Keratinocyte (primary cell): Measurements from ENCODE around the gene IHH. TPM values are rescaled to one million over a fixed set of nuclear protein-coding genes. Genes with fewer than 3 reads are reported as not detected.

Experiments used
- DNase-seq: peaks from one replicate; pipeline ENCODE4 v3.0.0-alpha.2; 2011; ENCODE audit warnings: low read depth, missing footprints, low spot score
- FAIRE-seq: peaks from 2 replicates; lab custom pipeline; 2011; peaks lifted over from hg19 to GRCh38; lab: Jason Lieb, UNC
- H2AFZ ChIP-seq: 2 replicates; pipeline ENCODE4 v1.6.0; 2012; ENCODE audit warnings: low read length, control low read depth, inconsistent platforms; ENCODE audit not compliant: control insufficient read depth
- H3K27ac ChIP-seq: 2 replicates; pipeline ENCODE4 v1.5.1; 2011; ENCODE audit warnings: low read length; ENCODE audit not compliant: control insufficient read depth, insufficient read depth
- H3K27me3 ChIP-seq: 3 replicates; pipeline ENCODE4 v1.6.0; 2011; ENCODE audit warnings: low read length; ENCODE audit not compliant: control insufficient read depth, insufficient read depth; ENCODE audit errors: extremely low read depth
- H3K36me3 ChIP-seq, 2 experiments: 2 replicates in 1 of 2; 3 replicates in 1 of 2; pipeline ENCODE4 v1.5.1; 2011; ENCODE audit warnings: low read length in 2 of 2, mild to moderate bottlenecking in 1 of 2; ENCODE audit not compliant: control insufficient read depth in 2 of 2, insufficient read depth in 2 of 2; ENCODE audit errors: extremely low read depth in 1 of 2
- H3K4me1 ChIP-seq: 3 replicates; pipeline ENCODE4 v1.5.1; 2011; ENCODE audit warnings: low read length; ENCODE audit not compliant: control insufficient read depth, insufficient read depth; ENCODE audit errors: extremely low read depth
- H3K4me2 ChIP-seq: 3 replicates; pipeline ENCODE4 v1.6.0; 2011; ENCODE audit warnings: low read depth, low read length; ENCODE audit not compliant: control insufficient read depth, insufficient read depth; ENCODE audit errors: extremely low read depth
- H3K4me3 ChIP-seq, 3 experiments: fragments of 200-600 bp in 1 of 3; sonication (generic) in 1 of 3; 2 replicates in 2 of 3; 3 replicates in 1 of 3; pipeline ENCODE4 v1.5.1; 2011 to 2016; ENCODE audit warnings: low read length in 3 of 3, mild to moderate bottlenecking in 3 of 3, control low read depth in 2 of 3, inconsistent platforms in 1 of 3, low read depth in 1 of 3, mixed read lengths in 1 of 3, mixed run types in 1 of 3, moderate library complexity in 1 of 3; ENCODE audit not compliant: control insufficient read depth in 2 of 3, insufficient read depth in 2 of 3; ENCODE audit errors: extremely low read depth in 1 of 3
- H3K79me2 ChIP-seq: 2 replicates; pipeline ENCODE4 v1.6.0; 2012; ENCODE audit warnings: low read length; ENCODE audit not compliant: control insufficient read depth, insufficient read depth
- H3K9ac ChIP-seq: 3 replicates; pipeline ENCODE4 v1.6.0; 2011; ENCODE audit warnings: low read length; ENCODE audit not compliant: control insufficient read depth, insufficient read depth; ENCODE audit errors: extremely low read depth
- H3K9me1 ChIP-seq: 3 replicates; pipeline ENCODE4 v1.6.0; 2011; ENCODE audit warnings: low read length; ENCODE audit not compliant: control insufficient read depth, insufficient read depth; ENCODE audit errors: extremely low read depth
- H3K9me3 ChIP-seq: 2 replicates; pipeline ENCODE4 v1.5.1; 2012; ENCODE audit warnings: low read depth, low read length; ENCODE audit not compliant: control insufficient read depth
- H4K20me1 ChIP-seq: 3 replicates; pipeline ENCODE4 v1.6.0; 2011; ENCODE audit warnings: low read length; ENCODE audit not compliant: control insufficient read depth, insufficient read depth; ENCODE audit errors: extremely low read depth
- EZH2 ChIP-seq: IDR thresholded peaks from one replicate; pipeline ENCODE4 v1.6.1; 2012; ENCODE audit warnings: inconsistent platforms, mild to moderate bottlenecking, low read length, moderate library complexity
- dilution Hi-C: fragments of 300-500 bp; cut with MboI; formaldehyde crosslinking; loops from one replicate; pipeline ENCODE4 v1.7.0; 2020; ENCODE audit warnings: low sequenced_read_pairs; ENCODE audit not compliant: extremely low pct_ligation_motif_present
- polyA plus RNA-seq, 5 experiments: library from polyadenylated mRNA; depleted of rRNA in 3 of 5; stranded (reverse) in 3 of 5; stranded (forward) in 1 of 5; unstranded in 1 of 5; fragments of >200 nt; gene quantifications; 1 replicate in 1 of 5; 2 replicates in 3 of 5; 3 replicates in 1 of 5; pipeline versions ENCODE4 v1.2.1 to v1.2.3, GENCODE V29; 2011 to 2012; ENCODE audit warnings: missing spikeins in 2 of 5, low read depth in 1 of 5, low replicate concordance in 1 of 5
- TF ChIP-seq, protein P1 (sequence below), 3 experiments: IDR thresholded peaks in 1 of 3; conservative IDR thresholded peaks in 1 of 3; optimal IDR thresholded peaks in 1 of 3; 2 replicates in 2 of 3; 3 replicates in 1 of 3; pipeline versions ENCODE3 to v1.5.1; 2011; ENCODE audit warnings: low read length in 3 of 3, mild to moderate bottlenecking in 3 of 3, moderate library complexity in 2 of 3, control low read depth in 1 of 3, inconsistent platforms in 1 of 3; ENCODE audit not compliant: insufficient read depth in 2 of 3; ENCODE audit errors: extremely low read depth in 1 of 3

The IHH gene
- polyA plus RNA-seq, 1 donor (not counting 4 experiments of a cell fraction or from before 2014, with no cell fraction given), result not detected

- no peak for FAIRE-seq
- no peak overlapping the region for H3K27ac ChIP-seq
Observed at GRCh38 chr2:219026946-219027345, 33.8 kb downstream of the IHH start.

DNA sequence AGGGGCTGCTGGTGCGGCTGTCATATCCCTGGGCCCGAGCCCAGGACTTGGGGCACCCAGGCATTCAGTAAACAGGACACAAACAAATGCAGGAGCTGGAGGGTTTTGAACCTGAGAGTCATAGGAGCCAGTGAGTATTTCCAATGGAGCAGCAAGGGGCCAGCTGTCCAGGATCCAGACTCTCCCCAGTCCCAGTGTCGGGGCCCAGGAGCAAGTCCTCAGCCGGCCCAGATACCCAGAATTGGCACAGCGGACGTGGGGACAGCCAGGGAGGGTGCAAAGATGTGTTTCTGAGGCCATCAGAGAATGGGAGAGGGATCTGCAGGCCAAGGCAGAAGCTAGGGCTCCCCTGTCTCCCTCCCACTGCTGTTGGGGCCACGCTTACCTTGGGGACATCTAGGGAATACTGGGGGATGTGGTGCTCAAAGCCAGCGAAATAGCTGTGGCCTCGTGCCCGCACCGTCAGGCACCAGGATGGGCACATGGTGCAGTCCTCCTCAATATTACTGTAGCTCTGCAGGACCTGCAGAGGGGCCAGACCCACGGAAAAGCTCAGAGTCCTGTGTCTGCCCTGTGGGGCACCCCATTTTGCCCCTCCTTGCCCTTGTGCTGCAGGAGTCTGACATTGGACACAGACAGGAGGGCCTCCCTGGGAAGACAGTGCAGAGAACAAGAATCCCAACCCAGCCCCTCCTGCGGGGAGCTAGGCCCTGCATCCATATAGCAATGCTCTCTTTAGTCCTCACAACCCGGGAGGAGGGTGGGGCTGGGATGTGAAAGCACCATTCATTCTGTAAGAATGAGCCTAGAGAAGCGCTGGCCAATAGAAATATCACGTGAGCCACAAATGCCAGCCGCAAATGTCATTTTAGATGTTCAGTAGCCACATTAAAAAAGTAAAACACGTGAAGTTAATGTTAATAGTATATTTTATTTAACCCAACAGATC lies 34.8 kb downstream of the IHH start:
- DNase-seq, result no peak
- Histone ChIP-seq H3K27me3 (peaks cover 25% of the 10 kb centered on the region), H3K27ac (no peak overlapping the region), H3K4me3 (no peak overlapping the region), H3K4me1 (no peaks in the 10 kb centered on the region), H3K79me2 (no peaks in the 10 kb centered on the region), H2AFZ (no peak overlapping the region), H3K9me1 (no peaks in the 10 kb centered on the region), H4K20me1 (no peaks in the 10 kb centered on the region), H3K4me2 (no peak overlapping the region), H3K9ac (no peak overlapping the region), H3K9me3 (no peaks in the 10 kb centered on the region), H3K36me3 (no peaks in the 10 kb centered on the region)
- no peak for TF ChIP-seq EZH2
- TF ChIP-seq, protein P1, sequence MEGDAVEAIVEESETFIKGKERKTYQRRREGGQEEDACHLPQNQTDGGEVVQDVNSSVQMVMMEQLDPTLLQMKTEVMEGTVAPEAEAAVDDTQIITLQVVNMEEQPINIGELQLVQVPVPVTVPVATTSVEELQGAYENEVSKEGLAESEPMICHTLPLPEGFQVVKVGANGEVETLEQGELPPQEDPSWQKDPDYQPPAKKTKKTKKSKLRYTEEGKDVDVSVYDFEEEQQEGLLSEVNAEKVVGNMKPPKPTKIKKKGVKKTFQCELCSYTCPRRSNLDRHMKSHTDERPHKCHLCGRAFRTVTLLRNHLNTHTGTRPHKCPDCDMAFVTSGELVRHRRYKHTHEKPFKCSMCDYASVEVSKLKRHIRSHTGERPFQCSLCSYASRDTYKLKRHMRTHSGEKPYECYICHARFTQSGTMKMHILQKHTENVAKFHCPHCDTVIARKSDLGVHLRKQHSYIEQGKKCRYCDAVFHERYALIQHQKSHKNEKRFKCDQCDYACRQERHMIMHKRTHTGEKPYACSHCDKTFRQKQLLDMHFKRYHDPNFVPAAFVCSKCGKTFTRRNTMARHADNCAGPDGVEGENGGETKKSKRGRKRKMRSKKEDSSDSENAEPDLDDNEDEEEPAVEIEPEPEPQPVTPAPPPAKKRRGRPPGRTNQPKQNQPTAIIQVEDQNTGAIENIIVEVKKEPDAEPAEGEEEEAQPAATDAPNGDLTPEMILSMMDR (optimal IDR thresholded peaks at IDR 0.05 in 1 of 3, IDR thresholded peaks at IDR 0.05 in 1 of 3, conservative IDR thresholded peaks at IDR 0.05 in 1 of 3; ENCODE audit: extremely low read depth in 1 of 3, insufficient read depth in 2 of 3, low read length in 3 of 3), result no peak
- dilution Hi-C loops, result no loop called here
- FAIRE-seq, result no peak

More at GRCh38 chr2:219026946-219027345, 33.8 kb downstream of the IHH start:
- no peak for DNase-seq
- dilution Hi-C loops, result no loop called here
- no peaks in the 10 kb centered on the region for H3K9me1 ChIP-seq
- H3K4me1 ChIP-seq, result no peaks in the 10 kb centered on the region
- no peak overlapping the region for H3K4me3 ChIP-seq
- no peak overlapping the region for H2AFZ ChIP-seq
- H3K4me2 ChIP-seq, result no peak overlapping the region
- no peaks in the 10 kb centered on the region for H4K20me1 ChIP-seq
- H3K9ac ChIP-seq, result no peak overlapping the region
- H3K27me3 ChIP-seq, result peaks cover 20% of the 10 kb centered on the region
- no peaks in the 10 kb centered on the region for H3K36me3 ChIP-seq
- no peaks in the 10 kb centered on the region for H3K79me2 ChIP-seq
- no peak for TF ChIP-seq EZH2
- TF ChIP-seq, protein P1 (optimal IDR thresholded peaks at IDR 0.05 in 1 of 3, IDR thresholded peaks at IDR 0.05 in 1 of 3, conservative IDR thresholded peaks at IDR 0.05 in 1 of 3; ENCODE audit: extremely low read depth in 1 of 3, insufficient read depth in 2 of 3, low read length in 3 of 3), result no peak
- H3K9me3 ChIP-seq, result no peaks in the 10 kb centered on the region
